ENCODE data around the gene NBL1. TPM values are rescaled to one million over a fixed set of nuclear protein-coding genes. Genes with fewer than 3 reads are reported as not detected.
A peak's percentile ranks its signal among the peaks of the same experiment; 100 is the strongest.

NBL1 gene
- total and polyA plus RNA-seq, 2 of the 4 experiments (the other 2 are of a cell fraction): 14.0 to 54.2 TPM

DNA sequence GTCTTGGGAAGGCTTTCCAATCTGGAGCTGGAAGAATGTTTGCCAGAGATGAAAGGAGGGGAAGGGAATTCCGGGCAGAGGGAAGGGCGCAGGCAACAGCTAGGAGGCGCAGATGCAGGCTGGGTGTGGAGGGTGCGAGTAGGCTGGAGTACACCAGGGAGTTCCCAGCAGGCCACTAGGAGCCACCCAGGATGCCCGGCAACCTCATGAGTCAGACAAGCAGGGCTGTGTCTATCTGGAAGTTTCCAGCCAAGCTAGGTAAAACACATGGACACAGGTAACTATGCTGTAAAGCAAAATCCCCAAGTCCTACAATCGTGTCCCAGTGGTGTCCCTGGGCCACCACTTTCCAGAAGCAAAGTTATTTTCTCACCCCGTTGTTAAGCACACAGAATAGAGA, 990 bp upstream of the NBL1 start (continued):
- TF ChIP-seq, protein P1, sequence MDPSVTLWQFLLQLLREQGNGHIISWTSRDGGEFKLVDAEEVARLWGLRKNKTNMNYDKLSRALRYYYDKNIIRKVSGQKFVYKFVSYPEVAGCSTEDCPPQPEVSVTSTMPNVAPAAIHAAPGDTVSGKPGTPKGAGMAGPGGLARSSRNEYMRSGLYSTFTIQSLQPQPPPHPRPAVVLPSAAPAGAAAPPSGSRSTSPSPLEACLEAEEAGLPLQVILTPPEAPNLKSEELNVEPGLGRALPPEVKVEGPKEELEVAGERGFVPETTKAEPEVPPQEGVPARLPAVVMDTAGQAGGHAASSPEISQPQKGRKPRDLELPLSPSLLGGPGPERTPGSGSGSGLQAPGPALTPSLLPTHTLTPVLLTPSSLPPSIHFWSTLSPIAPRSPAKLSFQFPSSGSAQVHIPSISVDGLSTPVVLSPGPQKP (IDR thresholded peaks at IDR 0.05; ENCODE audit: borderline replicate concordance, low read depth, low read length): no peak
- no peak for TF ChIP-seq FOS (IDR thresholded peaks at IDR 0.05; ENCODE audit: low read depth, low read length)
- no peak for TF ChIP-seq POLR2A (IDR thresholded peaks at IDR 0.05; ENCODE audit: low read depth, low read length)

DNA sequence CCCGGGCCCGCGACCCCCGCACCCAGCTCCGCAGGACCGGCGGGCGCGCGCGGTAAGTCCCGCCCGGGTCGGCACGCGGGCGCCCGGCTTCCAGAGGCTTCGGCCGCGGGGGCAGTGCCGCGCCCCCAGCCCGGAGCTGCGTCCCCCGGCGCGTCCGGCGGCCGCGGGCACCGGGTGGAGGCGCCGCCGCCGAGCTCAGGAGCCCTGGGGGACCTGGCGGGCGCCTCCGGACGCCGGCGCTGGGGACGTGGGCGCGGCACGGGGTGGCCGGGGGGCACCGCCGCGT, 227 bp downstream of the NBL1 start:
- no peak for DNase-seq
- intact Hi-C loops (cut with micrococcal nuclease) (loop anchor here (2.0 kb wide), 4 partner anchors 48 to 246 kb away; partner anchors contain the start of gene CAPZB), in situ Hi-C loops (cut with MboI; ENCODE audit: low sequenced_read_pairs) (loop anchor here (10.0 kb wide), 1 partner anchor 160 kb away; the partner anchor contains the start of gene CAPZB), dilution Hi-C loops (cut with HindIII; ENCODE audit: low sequenced_read_pairs, unreplicated experiment) (no loop called here)
- Histone ChIP-seq H3K79me1 (ENCODE audit: low read depth in 1 of 2, low read length in 2 of 2) (peaks cover 0 to 37% of the 10 kb centered on the region in 2 experiments; a peak in 2 of 4 replicates), H3K23ac (ENCODE audit: low read depth, low read length) (no peak overlapping the region), H3K14ac (replicated peaks; ENCODE audit: low read depth, low read length) (no peak overlapping the region), H2BK120ac (ENCODE audit: low read depth, low read length) (no peak overlapping the region), H2AFZ (replicated peaks; ENCODE audit: low read length, poor library complexity) (peak overlapping the region; percentile 96), H3K4ac (ENCODE audit: low read depth, low read length) (no peak overlapping the region), H4K5ac (ENCODE audit: low read depth, low read length) (no peak overlapping the region; the same call in 1 of the 2 replicates), H2BK5ac (ENCODE audit: low read depth, low read length, poor library complexity, severe bottlenecking) (no peak overlapping the region), H3K27ac (ENCODE audit: insufficient read depth, low read length) (peak overlapping the region; percentile 71; the same call in 1 of the 2 replicates), H2BK20ac (ENCODE audit: low read depth, low read length) (no peak overlapping the region), H3K4me2 (ENCODE audit: low read depth, low read length) (no peak overlapping the region), H2BK15ac (ENCODE audit: low read depth, low read length) (no peak overlapping the region), H3K56ac (ENCODE audit: extremely low read depth, insufficient read depth, low read length) (no peak overlapping the region), H2AK5ac (ENCODE audit: low read depth, low read length) (no peak overlapping the region), H3K9ac (ENCODE audit: low read depth, low read length) (peak overlapping the region; percentile 96), H3K36me3 (ENCODE audit: control insufficient read depth, insufficient read depth, low read length) (peaks cover 2% of the 10 kb centered on the region; the same call in 1 of the 2 replicates), H4K20me1 (ENCODE audit: insufficient read depth, low read length) (peaks cover 28% of the 10 kb centered on the region), H4K8ac (ENCODE audit: low read depth in 2 of 2, low read length in 2 of 2) (no peak overlapping the region), H3K4me3 (ENCODE audit: insufficient read depth, low read depth, low read length) (peak overlapping the region; percentile 72), H3K9me3 (ENCODE audit: control insufficient read depth, insufficient read depth, low read length) (no peaks in the 10 kb centered on the region), H3K9me1 (ENCODE audit: insufficient read depth, low read length) (peaks cover 7% of the 10 kb centered on the region), H4K91ac (ENCODE audit: insufficient read depth, low read depth, low read length) (no peak overlapping the region), H3K4me1 (ENCODE audit: control insufficient read depth, insufficient read depth, low read length) (peaks cover 22% of the 10 kb centered on the region; the same call in 1 of the 2 replicates), H3K18ac (ENCODE audit: low read depth, low read length) (no peak overlapping the region; the same call in 1 of the 2 replicates), H3K27me3 (ENCODE audit: control insufficient read depth, insufficient read depth, low read length) (no peaks in the 10 kb centered on the region), H2AK9ac (replicated peaks; ENCODE audit: low read depth, low read length, poor library complexity) (peak overlapping the region; percentile 89)
- ChIA-PET POLR2A (ENCODE audit: unreplicated experiment) (no interaction called here), CTCF (interaction anchor here (1.1 kb wide), 1 partner anchor 10 kb away, joined by 4 read pairs; no protein-coding TSS in a partner anchor)
- peak; percentile 44 for ATAC-seq (ENCODE audit: low read depth)
- BruUV-seq (replicated peaks): no TSS peak
- WGBS, 2 experiments (ENCODE audit: extremely low coverage in 2 of 2, insufficient read length in 1 of 2): 2% methylated on average over 20 of the region's 51 CpGs; no CpG with 5 or more reads in 1 of the 2 experiments
- TF ChIP-seq RAD21 (IDR thresholded peaks at IDR 0.05; ENCODE audit: low read length) (no peak), RFX5 (IDR thresholded peaks at IDR 0.05; ENCODE audit: low read depth, low read length) (no peak), CEBPB (IDR thresholded peaks at IDR 0.05; ENCODE audit: low read depth, low read length) (no peak), MAZ (IDR thresholded peaks at IDR 0.05; ENCODE audit: borderline replicate concordance, low read depth, low read length) (no peak), MXI1 (IDR thresholded peaks at IDR 0.05; ENCODE audit: borderline replicate concordance, low read depth, low read length) (no peak), MAFK (IDR thresholded peaks at IDR 0.05; ENCODE audit: low read depth, low read length) (no peak), NFE2L2 (IDR thresholded peaks at IDR 0.05; ENCODE audit: low read depth, low read length) (no peak), CHD1 (IDR thresholded peaks at IDR 0.05; ENCODE audit: low read depth, low read length) (no peak), BHLHE40 (IDR thresholded peaks at IDR 0.05; ENCODE audit: low read depth, low read length) (no peak), FOS (IDR thresholded peaks at IDR 0.05; ENCODE audit: low read depth, low read length) (no peak)
- TF ChIP-seq, protein P2, sequence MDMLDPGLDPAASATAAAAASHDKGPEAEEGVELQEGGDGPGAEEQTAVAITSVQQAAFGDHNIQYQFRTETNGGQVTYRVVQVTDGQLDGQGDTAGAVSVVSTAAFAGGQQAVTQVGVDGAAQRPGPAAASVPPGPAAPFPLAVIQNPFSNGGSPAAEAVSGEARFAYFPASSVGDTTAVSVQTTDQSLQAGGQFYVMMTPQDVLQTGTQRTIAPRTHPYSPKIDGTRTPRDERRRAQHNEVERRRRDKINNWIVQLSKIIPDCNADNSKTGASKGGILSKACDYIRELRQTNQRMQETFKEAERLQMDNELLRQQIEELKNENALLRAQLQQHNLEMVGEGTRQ (IDR thresholded peaks at IDR 0.05; ENCODE audit: low read depth, low read length): no peak
- TF ChIP-seq, protein P3, sequence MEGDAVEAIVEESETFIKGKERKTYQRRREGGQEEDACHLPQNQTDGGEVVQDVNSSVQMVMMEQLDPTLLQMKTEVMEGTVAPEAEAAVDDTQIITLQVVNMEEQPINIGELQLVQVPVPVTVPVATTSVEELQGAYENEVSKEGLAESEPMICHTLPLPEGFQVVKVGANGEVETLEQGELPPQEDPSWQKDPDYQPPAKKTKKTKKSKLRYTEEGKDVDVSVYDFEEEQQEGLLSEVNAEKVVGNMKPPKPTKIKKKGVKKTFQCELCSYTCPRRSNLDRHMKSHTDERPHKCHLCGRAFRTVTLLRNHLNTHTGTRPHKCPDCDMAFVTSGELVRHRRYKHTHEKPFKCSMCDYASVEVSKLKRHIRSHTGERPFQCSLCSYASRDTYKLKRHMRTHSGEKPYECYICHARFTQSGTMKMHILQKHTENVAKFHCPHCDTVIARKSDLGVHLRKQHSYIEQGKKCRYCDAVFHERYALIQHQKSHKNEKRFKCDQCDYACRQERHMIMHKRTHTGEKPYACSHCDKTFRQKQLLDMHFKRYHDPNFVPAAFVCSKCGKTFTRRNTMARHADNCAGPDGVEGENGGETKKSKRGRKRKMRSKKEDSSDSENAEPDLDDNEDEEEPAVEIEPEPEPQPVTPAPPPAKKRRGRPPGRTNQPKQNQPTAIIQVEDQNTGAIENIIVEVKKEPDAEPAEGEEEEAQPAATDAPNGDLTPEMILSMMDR (conservative IDR thresholded peaks at IDR 0.05; ENCODE audit: low read depth, low read length): no peak

All from IMR-90 (cell line).